HG03045 (cell line): Measurements from ENCODE around the gene HFE.
"Not testable (repeated sequence)": the region's sequence is repeated elsewhere in the genome, so short reads cannot be mapped to it uniquely, and the experiment has no call there.

ENCODE experiments used
- ATAC-seq: cut with Tn5 transposase; IDR thresholded peaks from one replicate; pipeline ENCODE4 v1.9.1; 2021; ENCODE audit warnings: mild to moderate bottlenecking, moderate library complexity; ENCODE audit not compliant: unreplicated experiment

The HFE gene

DNA sequence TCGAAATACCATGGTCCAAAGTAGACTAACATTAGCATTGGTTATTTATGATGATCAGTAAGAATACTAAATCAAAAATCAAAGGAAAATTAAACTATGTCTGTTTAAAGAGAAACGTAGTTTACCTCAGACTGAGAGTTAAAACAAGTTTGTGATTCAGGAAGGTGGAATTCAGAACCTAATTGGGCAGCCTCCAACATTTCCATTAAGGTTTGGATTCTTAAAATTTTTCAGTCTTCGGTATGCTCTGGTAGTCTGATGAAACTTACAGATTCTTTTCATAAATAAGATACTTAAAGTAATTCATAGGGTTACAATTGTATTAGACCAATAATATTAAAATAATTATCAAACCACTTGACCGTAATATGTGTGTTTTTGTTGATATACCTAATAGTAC, 18.6 kb downstream of the HFE start:
- no peak for ATAC-seq

DNA sequence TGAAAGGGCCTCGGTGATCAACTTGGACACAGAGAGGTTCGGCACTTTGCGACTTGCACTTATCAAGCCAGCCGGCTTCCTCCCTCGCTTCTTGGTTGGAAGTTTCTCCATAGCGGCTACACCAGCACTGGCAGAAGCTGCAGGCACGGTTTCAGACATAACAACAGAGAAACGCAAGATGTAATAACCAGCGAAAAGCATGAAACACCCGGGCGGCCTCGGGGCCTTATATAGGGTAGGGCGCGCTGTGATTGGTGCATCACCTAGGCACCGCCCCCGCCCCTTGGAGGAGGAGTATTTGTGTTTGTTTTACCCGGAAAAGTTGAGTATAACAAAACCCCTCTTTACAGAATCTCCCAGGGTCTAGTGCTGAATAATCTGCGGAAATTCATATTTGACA, 20.7 kb downstream of the HFE start:
- ATAC-seq = no peak

DNA sequence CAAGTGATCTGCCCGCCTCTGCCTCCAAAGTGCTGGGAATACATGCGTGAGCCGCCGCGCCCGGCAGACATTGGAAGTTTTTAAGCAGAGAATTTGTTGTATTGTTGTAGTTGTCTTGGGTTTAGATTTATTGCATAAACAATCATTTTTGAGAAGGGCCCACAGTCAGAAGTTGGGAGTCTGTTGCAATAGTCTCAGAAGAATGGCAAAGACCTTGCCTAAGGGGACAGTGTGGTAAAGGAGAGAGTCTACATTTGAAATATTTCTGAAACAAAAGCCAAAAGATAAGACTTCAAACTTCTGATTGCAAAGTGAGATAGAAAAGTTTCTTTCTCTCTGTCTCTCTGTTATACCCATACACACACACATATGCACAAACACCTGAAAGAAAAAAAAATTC, 22.5 kb downstream of the HFE start:
- ATAC-seq = no peak

- no peak for ATAC-seq
These were observed 26.3 kb downstream of the HFE start for GRCh38 chr6:26113570-26113969.

- no peak for ATAC-seq
These were observed 28.0 kb downstream of the HFE start for GRCh38 chr6:26115226-26115625.

DNA sequence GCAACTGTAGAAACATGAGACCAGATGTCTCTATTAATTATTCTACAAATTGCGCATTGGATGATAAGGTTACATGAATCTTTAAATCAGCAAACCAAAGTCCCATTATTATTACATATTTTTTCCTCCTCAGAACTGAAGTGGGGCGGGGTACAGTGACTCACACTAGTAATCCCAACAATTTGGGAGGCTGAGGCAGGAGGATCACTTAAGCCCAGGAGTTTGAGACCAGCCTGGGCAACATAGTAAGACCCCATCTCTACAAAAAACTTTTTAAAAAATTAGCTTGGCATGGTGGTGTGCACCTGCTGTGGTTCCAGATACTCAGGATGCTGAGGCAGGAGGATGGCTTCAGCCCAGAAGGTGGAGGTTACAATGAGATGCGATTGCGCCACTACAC, 29.0 kb downstream of the HFE start:
- no peak for ATAC-seq

DNA sequence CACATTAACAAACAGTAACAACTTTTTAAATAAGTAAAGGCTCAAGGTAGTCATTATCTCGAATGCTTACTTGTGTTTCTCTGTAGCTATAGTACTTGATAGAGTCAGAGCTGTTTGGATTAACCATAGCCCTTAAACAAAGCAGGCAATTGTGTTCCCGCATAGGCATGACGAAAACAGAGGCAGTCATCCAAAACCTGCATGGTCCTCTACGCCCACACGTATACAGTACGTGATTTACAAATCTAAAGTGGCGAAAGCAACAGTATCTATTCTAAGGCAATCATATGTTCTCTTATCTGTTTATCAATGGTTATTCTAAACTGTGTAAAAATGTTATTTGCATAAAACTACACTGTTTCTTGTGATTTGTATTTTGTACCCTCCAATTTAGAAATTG, 31.8 kb downstream of the HFE start:
- ATAC-seq = no peak

DNA sequence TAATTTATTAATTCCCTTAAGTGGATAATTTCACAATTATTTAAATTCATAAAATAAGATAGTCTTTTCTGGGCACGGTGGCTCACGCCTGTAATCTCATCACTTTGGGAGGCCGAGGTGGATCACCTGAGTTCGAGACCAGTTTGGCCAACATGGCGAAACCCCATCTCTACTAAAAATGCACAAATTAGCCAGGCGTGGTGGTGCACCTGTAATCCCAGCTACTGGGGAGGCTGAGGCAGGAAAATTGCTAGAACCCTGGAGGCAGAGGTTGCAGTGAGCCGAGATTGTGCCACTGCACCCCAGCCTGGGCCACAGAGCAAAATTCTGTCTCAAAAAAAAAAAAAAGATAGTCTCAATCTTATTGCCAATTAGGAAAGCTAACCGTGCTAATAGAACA, 32.9 kb downstream of the HFE start:
- not testable (repeated sequence) for ATAC-seq

DNA sequence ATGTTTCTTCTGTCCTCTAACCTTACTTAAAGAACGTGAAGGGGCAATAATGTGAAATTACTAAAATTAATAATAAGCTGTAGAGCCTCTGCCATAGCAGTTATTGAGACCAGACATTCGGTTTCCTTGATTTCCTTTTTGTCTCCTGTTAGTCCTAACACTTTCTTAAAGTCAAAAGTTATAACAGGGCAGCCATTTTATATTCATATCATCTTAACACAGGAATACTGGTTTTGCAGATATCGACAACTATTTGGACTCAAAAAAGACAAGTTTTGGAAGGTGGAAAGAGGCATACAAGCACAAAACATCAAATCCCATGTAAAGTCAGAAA, 33.5 kb downstream of the HFE start:
- no peak for ATAC-seq

DNA sequence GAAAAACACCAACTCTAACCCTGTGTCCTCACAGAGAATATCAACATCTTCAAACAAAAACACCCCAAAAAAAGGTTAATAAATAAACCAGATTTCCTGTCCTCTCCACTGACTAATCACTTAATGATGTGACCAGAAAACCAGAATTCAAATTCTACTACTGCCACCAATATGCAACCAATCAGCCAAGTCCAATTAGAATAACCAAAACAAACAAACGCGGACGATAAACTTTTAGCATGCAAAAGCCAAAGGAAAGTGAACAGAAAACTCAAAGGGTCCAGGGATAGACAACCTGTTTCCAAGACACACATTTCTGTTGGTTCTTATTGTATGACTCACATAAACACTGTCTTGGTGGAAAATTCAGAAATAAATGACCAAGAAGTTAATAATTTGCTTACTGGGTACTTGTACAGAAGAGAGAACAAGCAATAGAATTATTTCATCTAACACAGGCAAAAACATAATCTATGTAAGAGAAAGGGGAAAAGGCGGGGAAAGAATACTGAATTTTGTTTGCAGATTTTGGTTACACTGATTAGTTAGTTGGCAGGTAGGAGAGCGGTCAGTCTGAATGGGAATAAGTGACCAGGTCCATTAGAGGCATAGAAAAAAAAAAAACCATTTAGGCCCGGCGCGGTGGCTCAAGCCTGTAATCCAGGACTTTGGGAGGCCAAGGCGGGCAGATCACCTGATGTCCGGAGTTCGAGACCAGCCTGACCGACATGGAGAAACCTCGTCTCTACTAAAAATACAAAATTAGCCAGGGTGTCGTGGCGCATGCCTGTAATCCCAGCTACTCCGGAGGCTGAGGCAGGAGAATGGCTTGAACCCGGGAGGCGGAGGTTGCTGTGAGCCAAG, 34.1 kb downstream of the HFE start:
- no peak for ATAC-seq

GRCh38 chr6:26122005-26122388, 34.8 kb downstream of the HFE start:
- no peak for ATAC-seq

DNA sequence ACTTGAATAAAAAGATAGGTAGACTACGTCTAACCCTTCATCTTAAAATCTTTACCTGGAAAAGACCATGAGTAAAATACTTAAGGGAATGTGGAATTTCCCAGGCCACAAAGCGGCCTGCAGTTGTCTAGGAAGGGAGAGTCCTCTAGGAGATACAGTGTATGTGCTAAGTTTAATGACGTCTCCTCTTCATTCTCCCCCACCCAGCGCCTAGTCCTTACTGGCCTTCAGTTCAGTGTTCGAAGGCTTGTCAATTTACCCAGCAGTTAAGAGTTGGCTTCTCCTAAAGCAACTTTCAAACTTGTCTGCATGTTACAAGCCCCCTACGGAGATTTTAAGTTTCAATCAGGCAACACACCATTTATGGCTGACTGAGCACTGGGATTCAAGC, 35.2 kb downstream of the HFE start:
- ATAC-seq = no peak

DNA sequence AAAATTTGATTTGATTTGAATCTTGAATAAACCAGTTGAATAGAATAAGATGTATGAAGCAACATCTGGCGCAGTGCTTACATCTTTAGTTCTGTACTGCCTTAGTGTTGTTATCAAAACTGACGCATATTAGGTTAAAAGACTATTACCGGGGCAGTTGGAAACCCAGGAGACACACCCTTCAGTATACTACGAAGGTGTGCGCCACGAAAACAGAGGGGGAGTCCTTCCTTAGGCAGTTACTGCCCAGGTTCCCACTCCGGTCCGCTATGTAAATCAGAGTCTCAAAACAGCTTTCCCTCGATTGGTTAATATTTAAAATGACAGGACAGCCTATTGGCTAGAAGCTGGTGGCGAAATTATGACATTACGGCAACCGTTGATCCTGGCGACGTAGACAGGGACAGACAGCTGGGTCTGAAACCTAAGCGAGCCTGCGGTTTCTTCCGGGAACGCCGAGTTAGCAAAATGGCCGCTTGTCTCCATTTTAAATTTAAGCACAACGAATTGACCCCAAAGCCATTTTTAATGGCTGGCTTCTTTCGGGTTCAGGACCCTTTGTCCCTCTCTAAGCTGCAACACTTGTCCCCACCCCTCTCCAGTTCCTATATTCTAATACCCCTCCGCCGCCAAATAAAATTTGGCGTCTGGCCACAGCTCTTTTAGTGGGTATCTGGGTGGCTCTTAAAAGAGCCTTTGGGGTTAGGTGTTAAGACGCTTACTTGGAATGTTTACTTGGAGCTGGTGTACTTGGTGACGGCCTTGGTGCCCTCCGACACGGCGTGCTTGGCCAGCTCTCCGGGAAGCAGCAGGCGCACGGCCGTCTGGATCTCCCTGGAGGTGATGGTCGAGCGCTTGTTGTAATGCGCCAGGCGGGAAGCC, 35.8 kb downstream of the HFE start:
- peak; percentile 55 for ATAC-seq

DNA sequence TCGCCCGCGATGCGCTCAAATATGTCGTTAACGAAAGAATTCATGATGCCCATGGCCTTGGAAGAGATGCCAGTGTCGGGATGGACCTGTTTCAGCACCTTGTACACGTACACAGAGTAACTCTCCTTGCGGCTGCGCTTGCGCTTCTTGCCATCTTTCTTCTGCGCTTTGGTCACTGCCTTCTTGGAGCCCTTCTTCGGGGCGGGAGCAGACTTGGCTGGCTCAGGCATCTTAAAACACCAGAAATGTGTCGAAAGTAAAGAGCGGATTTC, 36.4 kb downstream of the HFE start:
- no peak for ATAC-seq

GRCh38 chr6:26123947-26124780, 36.9 kb downstream of the HFE start:
- ATAC-seq = peak; percentile 71

GRCh38 chr6:26124781-26125685, 37.8 kb downstream of the HFE start:
- ATAC-seq = no peak

- no peak for ATAC-seq
These were observed 39.4 kb downstream of the HFE start for GRCh38 chr6:26126394-26127235.

DNA sequence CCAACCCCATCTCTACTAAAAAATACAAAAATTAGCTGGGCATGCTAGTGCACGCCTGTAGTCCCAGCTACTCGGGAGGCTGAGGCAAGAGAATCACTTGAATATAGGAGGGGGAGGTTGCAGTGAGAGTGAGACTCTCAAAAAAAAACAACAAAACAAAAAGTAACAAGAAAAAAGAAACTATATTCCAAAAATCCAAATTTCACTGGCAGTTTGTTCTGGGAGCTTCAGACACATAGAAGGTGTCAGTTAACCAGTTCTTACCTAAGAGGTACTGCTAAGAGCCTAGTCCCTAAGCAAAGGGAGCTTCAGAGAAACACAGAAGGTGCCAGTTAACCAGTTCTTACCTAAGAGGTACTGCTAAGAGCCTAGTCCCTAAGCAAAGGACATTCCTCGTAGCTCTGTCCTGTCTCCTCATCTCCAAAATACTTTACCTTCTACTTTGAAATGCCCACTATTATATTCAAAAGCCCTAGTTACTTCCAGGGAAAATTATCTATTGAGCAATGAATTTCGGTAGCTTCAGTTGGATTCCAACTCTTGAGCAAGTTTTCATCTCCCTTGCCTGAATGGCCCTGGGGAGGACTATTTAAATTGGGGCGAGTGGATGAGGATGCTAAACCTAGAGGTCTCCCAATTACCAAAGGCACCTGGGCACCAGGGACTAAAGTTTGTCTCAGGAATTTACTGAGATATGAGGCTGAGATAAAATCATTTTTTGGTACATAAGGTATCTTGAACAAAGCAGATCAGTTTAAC, 41.0 kb downstream of the HFE start:
- ATAC-seq = no peak

- ATAC-seq = no peak
These were observed 42.4 kb downstream of the HFE start for GRCh38 chr6:26129656-26130055.
